Mesothelial cell of epicardium (in vitro differentiated cells): Measurements from ENCODE around the gene DNAAF8. TPM values are rescaled to one million over a fixed set of nuclear protein-coding genes. Genes with fewer than 3 reads are reported as not detected.

ENCODE experiments used
- DNase-seq, 2 experiments: peaks; one replicate each; pipeline ENCODE4 v3.0.0; 2021; ENCODE audit warnings: low spot score in 2 of 2; ENCODE audit not compliant: unreplicated experiment in 2 of 2
- H3K27ac Mint-ChIP-seq: 2 replicates; pipeline ENCODE4 v1.8.0; 2021; ENCODE audit warnings: mixed read lengths
- H3K27me3 Mint-ChIP-seq: 2 replicates; pipeline ENCODE4 v1.8.0; 2021; ENCODE audit warnings: low read depth, mixed read lengths
- H3K36me3 Mint-ChIP-seq: 2 replicates; pipeline ENCODE4 v1.8.0; 2021; ENCODE audit warnings: mixed read lengths
- H3K4me1 Mint-ChIP-seq: 2 replicates; pipeline ENCODE4 v1.8.0; 2021; ENCODE audit warnings: mixed read lengths
- H3K4me3 Mint-ChIP-seq: 2 replicates; pipeline ENCODE4 v1.8.0; 2021; ENCODE audit warnings: mild to moderate bottlenecking, moderate library complexity, mixed read lengths
- H3K9me3 Mint-ChIP-seq: 2 replicates; pipeline ENCODE4 v1.8.0; 2021; ENCODE audit warnings: mixed read lengths
- CTCF ChIP-seq: fragments of 200-600 bp; sonication (generic); IDR thresholded peaks from one replicate; pipeline ENCODE4 v1.5.0; 2021; ENCODE audit warnings: antibody characterized with exemption; ENCODE audit not compliant: unreplicated experiment
- total RNA-seq: library from RNA; stranded (reverse); gene quantifications from 3 replicates; pipeline ENCODE4 v1.2.1, GENCODE V29; 2021

The DNAAF8 gene
- total RNA-seq, 1 donor from 2014 or later = 0.45 TPM

GRCh38 chr16:4700997-4701743, 33.2 kb upstream of the DNAAF8 start:
- no peak for DNase-seq
- Mint-ChIP-seq H3K27ac (no peak overlapping the region), H3K4me3 (no peak overlapping the region), H3K9me3 (no peaks in the 10 kb centered on the region), H3K4me1 (no peaks in the 10 kb centered on the region), H3K36me3 (peaks cover 16% of the 10 kb centered on the region), H3K27me3 (no peaks in the 10 kb centered on the region)
- TF ChIP-seq CTCF = no peak

- Mint-ChIP-seq H3K27ac (no peak overlapping the region), H3K4me3 (no peak overlapping the region), H3K36me3 (peaks cover 21% of the 10 kb centered on the region), H3K27me3 (no peaks in the 10 kb centered on the region), H3K9me3 (no peaks in the 10 kb centered on the region), H3K4me1 (no peaks in the 10 kb centered on the region)
- no peak for TF ChIP-seq CTCF
- no peak for DNase-seq
These were observed 32.4 kb upstream of the DNAAF8 start for GRCh38 chr16:4701791-4702465.

- H3K9me3 Mint-ChIP-seq = no peaks in the 10 kb centered on the region
- no peaks in the 10 kb centered on the region for H3K27me3 Mint-ChIP-seq
- H3K4me1 Mint-ChIP-seq = no peaks in the 10 kb centered on the region
- no peak for TF ChIP-seq CTCF
- no peak for DNase-seq
- no peak overlapping the region for H3K4me3 Mint-ChIP-seq
- H3K36me3 Mint-ChIP-seq = peaks cover 25% of the 10 kb centered on the region
- H3K27ac Mint-ChIP-seq = no peak overlapping the region
These were observed 31.9 kb upstream of the DNAAF8 start for GRCh38 chr16:4702466-4702808.

GRCh38 chr16:4703906-4704305, 30.4 kb upstream of the DNAAF8 start:
- H3K27me3 Mint-ChIP-seq = no peaks in the 10 kb centered on the region
- H3K9me3 Mint-ChIP-seq = no peaks in the 10 kb centered on the region
- no peaks in the 10 kb centered on the region for H3K4me1 Mint-ChIP-seq
- peaks cover 29% of the 10 kb centered on the region for H3K36me3 Mint-ChIP-seq
- H3K27ac Mint-ChIP-seq = no peak overlapping the region
- H3K4me3 Mint-ChIP-seq = no peak overlapping the region
- no peak for TF ChIP-seq CTCF
- DNase-seq = no peak

GRCh38 chr16:4704491-4704890, 29.8 kb upstream of the DNAAF8 start:
- Mint-ChIP-seq H3K4me3 (no peak overlapping the region), H3K36me3 (peaks cover 26% of the 10 kb centered on the region), H3K9me3 (no peaks in the 10 kb centered on the region), H3K27ac (no peak overlapping the region), H3K27me3 (no peaks in the 10 kb centered on the region), H3K4me1 (no peaks in the 10 kb centered on the region)
- DNase-seq = no peak
- TF ChIP-seq CTCF = no peak
